ENCODE measurements around the gene ROBO2.

The ROBO2 gene

DNA sequence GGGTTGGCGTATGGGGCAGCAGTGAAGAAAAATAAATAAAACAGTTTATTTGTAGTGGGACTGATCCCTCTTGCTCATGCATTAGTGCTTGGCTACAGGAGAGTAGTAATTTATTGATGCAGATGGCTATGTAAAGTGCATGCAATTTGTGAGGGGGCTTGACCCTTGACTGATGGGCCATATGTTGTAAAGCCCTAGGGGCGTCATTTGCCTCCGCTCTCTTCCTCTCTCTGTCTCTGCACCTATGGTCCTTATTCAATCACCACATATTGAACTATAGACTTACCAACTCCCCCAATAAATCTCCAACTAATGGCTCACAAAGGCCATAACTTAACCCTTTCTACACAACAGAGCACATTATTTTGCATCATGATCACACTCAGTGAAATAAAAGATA, 227.7 kb downstream of the ROBO2 start:
- no peak for DNase-seq

- no peak for DNase-seq
Measured at GRCh38 chr3:77271306-77271705, 231.4 kb downstream of the ROBO2 start.

GRCh38 chr3:77271711-77272110, 231.8 kb downstream of the ROBO2 start:
- no peak for DNase-seq

DNA sequence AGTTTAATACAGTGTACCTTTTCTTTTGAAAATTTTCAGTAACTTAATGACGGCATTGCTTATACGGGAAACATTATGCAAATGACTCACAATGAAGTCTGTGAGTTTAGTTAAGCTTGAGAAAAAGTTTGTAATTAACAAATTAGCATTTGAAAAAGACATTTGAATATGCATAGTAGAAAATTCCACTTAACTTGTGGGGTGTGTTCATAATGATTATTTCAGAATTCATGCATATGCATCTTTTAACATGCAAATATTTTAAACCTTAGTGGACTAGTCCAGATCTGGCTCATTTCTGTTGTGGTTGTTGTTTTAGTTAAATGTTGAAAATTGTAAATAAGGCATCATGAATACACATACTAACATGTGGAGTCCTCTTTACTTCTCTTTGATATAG, 239.4 kb downstream of the ROBO2 start:
- no peak for DNase-seq

DNA sequence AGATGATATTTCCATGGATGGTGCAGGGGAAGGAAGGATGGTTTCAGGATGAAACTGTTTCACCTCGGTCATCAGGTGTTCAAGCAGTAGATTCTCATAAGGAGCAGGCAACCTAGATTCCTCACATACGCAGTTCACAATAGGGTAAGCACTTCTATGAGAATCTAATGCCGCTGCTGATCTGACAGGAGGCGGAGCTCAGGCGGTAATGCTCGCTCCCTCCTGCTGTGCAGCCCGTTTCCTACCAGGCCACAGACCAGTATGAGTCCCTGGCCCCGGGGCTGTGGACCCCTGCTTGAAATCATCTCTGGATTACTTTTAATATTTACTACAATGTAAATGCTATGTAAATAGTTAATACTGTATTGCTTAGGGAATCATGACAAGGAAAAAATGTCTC, 241.8 kb downstream of the ROBO2 start:
- no peak for DNase-seq

DNA sequence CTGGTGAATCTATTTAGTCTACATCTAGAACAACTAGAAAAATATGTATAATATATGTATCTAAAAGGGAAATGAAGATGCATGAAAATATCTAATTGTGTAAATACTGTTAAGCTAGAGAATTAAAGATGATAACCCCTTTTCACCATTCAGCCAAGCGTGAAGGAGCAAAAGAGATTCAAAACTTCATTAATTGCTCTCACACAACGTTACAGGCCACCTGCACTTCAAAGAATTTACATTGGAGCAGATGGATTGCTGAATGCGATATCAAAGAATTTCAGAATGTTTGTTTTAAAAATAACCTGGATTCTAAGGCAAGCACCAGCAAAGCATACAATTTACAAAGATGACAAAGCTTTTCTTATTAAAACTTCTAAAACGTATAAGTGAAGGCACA, 243.2 kb downstream of the ROBO2 start:
- no peak for DNase-seq

GRCh38 chr3:77288348-77288747, 248.4 kb downstream of the ROBO2 start:
- DNase-seq: no peak

DNA sequence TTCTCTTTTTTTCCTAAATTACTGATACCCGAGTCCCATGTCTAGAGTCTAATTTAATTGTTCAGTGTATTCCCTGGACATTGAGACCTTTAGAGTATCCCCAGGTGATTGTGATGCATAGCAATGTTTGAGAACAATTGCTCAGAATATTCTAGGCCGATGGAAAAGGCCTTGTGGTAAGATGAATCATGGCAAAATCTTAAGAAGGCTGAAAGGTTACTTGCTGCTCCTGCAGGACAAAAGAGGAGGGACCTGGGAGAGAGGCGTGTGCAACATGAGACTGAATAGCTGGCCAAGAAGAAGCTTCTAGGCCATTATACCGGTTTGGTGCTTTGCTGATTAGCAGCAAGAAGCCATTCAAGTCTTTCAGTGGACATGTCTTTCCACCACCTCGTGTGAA, 256.6 kb downstream of the ROBO2 start:
- DNase-seq: no peak

DNA sequence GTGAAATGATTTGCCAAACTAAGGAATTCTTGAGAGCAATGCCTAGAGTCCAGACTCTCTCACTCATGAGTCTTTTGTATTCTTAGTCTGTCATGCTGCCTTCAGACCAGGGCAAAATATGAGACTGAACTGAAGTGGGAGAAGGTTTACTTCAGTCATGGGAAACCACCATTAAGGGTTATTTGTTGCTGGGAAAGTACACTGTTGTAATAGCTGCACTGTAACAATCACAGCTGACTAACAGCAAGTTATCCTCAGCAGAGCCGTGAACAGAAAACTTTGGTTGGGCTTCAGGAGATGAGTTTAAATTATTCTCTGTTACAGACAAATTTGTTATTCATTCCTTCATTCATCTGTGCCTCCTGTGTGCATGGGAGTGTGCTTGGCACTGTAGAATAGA, 258.5 kb downstream of the ROBO2 start:
- no peak for DNase-seq

DNA sequence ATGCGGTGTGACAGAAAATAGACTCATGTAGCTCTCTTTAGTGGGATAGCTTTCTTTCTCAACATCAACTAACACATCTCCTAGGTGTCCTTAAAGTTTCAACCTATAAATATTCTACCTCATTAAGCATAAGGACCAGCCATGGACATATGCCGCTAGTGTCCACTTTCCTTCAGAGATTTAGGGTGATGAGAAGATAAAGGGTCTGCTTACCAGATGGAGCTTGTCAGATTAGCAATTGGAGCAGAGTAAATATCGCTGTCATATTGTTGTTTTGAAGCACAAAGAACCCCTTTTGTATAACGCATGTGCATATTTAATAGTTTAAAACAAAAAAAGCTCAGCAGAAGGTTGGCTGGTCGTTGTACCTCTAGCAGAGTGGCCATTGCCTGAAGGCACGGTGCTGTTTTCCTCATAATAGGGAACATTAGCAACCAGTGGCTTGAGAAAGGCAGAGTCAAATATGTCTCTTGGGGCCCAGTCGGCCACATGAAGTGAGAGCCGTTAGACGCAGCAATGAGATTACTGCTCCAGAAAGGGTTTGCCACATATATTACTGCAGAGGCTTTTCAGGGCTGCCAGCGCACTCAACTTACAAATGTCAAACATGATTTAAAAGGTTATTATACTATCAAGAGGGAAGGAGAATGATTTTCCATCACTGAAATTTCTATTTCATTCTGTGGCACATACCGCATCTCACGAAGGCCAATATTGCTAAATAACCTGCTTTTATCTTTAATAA, 264.2 kb downstream of the ROBO2 start:
- no peak for DNase-seq

DNA sequence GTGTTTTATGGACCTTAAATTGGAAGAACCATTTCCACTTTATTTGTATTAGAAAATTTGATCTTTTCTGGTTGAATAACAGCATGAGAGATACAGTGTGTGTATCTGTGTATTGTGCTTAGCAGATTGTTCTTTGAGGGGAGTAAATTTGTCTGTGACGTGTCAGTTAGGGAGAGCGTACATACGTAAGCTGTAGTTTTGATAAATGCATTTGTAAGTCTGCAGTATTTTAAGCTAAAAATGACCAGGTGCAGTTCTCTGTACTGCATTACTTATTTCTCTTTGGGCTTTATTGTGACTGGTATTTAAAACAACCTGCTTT, 264.8 kb downstream of the ROBO2 start:
- DNase-seq: no peak

- DNase-seq: no peak
Measured at GRCh38 chr3:77309460-77309859, 269.6 kb downstream of the ROBO2 start.

GRCh38 chr3:77313843-77314242, 273.9 kb downstream of the ROBO2 start:
- DNase-seq: no peak

- DNase-seq: no peak
Measured at GRCh38 chr3:77319711-77320110, 279.8 kb downstream of the ROBO2 start.

GRCh38 chr3:77320514-77320913, 280.6 kb downstream of the ROBO2 start:
- DNase-seq: no peak

- DNase-seq: no peak
Measured at GRCh38 chr3:77321646-77322045, 281.7 kb downstream of the ROBO2 start.

GRCh38 chr3:77323626-77324025, 283.7 kb downstream of the ROBO2 start:
- DNase-seq: no peak

- DNase-seq: no peak
Measured at GRCh38 chr3:77324105-77324504, 284.2 kb downstream of the ROBO2 start.

DNA sequence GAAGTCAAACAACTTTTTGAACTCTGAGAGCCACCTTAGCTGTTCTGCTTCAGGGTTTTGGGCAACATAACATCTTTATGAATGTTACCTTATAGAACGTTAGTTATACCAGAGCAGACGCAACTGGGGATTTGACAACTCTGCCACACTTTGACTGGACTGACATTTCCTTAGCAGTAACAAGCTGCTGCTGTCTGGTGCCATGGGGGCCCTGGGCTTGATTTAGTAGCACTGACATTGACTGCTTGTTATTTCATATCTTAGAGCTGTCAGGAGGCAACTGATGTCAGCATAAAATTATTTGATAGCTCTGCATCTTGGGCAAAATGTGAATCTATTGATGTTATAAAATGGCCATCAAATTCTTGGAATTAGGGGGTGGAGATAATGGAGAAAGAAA, 285.4 kb downstream of the ROBO2 start:
- no peak for DNase-seq

DNA sequence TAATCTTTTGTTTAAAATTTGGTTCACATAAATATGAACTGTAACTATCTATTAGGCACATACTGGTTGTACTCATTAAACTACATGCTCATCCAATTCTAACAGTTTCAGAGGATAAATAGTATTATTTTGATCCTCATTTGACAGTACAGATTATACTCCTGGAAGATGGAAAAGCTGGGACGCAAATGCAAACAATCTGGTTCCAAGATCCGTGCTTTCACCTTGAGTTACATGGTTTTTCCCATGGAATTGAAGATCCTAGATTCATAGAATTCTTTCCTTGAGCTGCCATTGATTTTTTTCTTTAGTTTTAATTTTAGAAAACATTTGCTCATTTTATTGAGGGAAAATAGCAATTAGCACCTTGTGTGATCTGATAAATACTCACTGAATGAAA, 285.8 kb downstream of the ROBO2 start:
- DNase-seq: no peak

DNA sequence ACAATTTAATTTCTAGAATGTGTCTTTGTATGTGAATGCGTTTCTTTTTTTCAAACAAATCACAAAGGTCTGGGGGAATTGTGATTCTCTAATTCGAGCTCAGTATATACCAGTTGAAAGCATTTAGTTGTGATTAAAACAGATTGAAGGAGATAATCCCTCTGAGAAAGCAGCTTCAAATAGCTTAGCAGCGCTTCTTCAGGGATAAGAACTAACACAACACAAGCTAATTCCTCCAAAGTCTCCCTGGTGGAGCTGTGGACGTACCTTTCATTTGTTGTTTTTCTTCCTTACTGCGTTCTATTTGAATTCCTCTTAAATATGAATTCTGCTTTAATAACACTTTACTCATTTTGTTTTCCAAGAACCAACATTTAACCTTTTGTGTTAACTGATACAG, 286.7 kb downstream of the ROBO2 start:
- no peak for DNase-seq

GRCh38 chr3:77328690-77329089, 288.8 kb downstream of the ROBO2 start:
- no peak for DNase-seq

DNA sequence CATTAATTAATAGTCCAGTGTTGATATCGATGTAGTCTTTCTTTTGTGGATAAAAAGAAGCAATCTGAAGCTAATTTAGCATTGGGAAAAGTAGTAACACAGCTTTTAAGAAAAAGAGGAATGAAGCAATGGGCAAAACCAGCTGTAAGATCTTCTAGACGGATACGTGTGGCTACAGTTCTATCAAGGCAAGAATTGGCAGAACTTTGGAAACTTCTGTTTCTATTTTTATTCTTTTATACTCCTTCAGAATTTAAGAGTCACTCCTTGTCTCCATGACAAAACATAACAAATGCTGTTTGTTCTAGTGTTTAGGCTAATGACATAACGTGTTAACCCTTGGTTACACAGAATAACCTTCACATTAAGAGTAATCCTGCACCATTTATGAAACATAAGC, 289.2 kb downstream of the ROBO2 start:
- no peak for DNase-seq

- no peak for DNase-seq
Measured at GRCh38 chr3:77338195-77338594, 298.3 kb downstream of the ROBO2 start.

DNA sequence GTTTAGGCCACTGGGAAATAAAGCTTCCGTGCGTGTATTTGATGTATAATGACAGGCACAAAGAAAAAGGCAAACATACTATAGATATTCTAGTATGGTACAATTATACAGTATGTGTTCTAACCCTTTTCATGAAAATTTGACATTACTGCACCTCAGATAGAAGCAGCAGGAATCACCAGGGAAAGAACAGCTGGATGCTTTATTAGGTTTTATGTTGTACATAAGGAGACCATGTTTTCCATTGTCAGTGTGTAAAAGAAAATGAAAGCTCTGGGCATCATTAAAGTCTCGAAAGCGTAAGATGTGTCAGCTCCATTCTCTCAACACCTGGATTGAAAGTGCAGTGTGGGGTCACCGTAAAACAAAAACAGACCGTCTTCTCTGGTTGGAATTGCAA, 302.1 kb downstream of the ROBO2 start:
- DNase-seq: no peak

- no peak for DNase-seq
Measured at GRCh38 chr3:77342688-77343087, 302.8 kb downstream of the ROBO2 start.
